Measurements from ENCODE around the gene MID1. TPM values are rescaled to one million over a fixed set of nuclear protein-coding genes. Genes with fewer than 3 reads are reported as not detected.

The MID1 gene
- total RNA-seq, 2 experiments from 2014 or later = 0.61 to 1.1 TPM

- POLR2A ChIA-PET = no interaction called here
- intact Hi-C loops (cut with micrococcal nuclease) = no loop called here
- DNase-seq = no peak
- Mint-ChIP-seq H3K27me3 (no peaks in the 10 kb centered on the region), H3K4me3 (no peak overlapping the region), H3K9me3 (no peaks in the 10 kb centered on the region), H3K36me3 (ENCODE audit: low read depth) (no peaks in the 10 kb centered on the region), H3K27ac (no peak overlapping the region), H3K4me1 (ENCODE audit: low read depth) (no peaks in the 10 kb centered on the region)
- no peak for TF ChIP-seq CTCF (IDR thresholded peaks at IDR 0.05)
- no peak for ATAC-seq
- CTCF ChIA-PET = no interaction called here
Measured at GRCh38 chrX:10501611-10502010, 118.8 kb downstream of the MID1 start.

- H3K27me3 Mint-ChIP-seq = no peaks in the 10 kb centered on the region
- CTCF ChIA-PET = no interaction called here
Measured at GRCh38 chrX:10496345-10496965, 123.9 kb downstream of the MID1 start.

GRCh38 chrX:10495677-10496076 is 124.7 kb downstream of the MID1 start:
- Mint-ChIP-seq H3K9me3 (no peaks in the 10 kb centered on the region), H3K36me3 (ENCODE audit: low read depth) (no peaks in the 10 kb centered on the region), H3K4me1 (ENCODE audit: low read depth) (no peaks in the 10 kb centered on the region), H3K4me3 (no peak overlapping the region), H3K27ac (no peak overlapping the region), H3K27me3 (no peaks in the 10 kb centered on the region)
- ChIA-PET CTCF (no interaction called here), POLR2A (no interaction called here)
- TF ChIP-seq CTCF (IDR thresholded peaks at IDR 0.05) = no peak
- intact Hi-C loops (cut with micrococcal nuclease) = no loop called here
- ATAC-seq (no peak), DNase-seq (no peak)

More at GRCh38 chrX:10496345-10496965, 123.9 kb downstream of the MID1 start:
- intact Hi-C loops (cut with micrococcal nuclease) = no loop called here
- ATAC-seq (no peak), DNase-seq (no peak)
- Mint-ChIP-seq H3K4me1 (ENCODE audit: low read depth) (no peaks in the 10 kb centered on the region), H3K4me3 (no peak overlapping the region), H3K9me3 (no peaks in the 10 kb centered on the region), H3K27ac (no peak overlapping the region), H3K36me3 (ENCODE audit: low read depth) (no peaks in the 10 kb centered on the region)
- no peak for TF ChIP-seq CTCF (IDR thresholded peaks at IDR 0.05)
- POLR2A ChIA-PET = no interaction called here

- intact Hi-C loops (cut with micrococcal nuclease) = no loop called here
Measured at GRCh38 chrX:10492250-10492649, 128.1 kb downstream of the MID1 start.

GRCh38 chrX:10486373-10486772 is 134.0 kb downstream of the MID1 start:
- TF ChIP-seq CTCF (IDR thresholded peaks at IDR 0.05) = no peak
- Mint-ChIP-seq H3K27me3 (no peaks in the 10 kb centered on the region), H3K36me3 (ENCODE audit: low read depth) (no peaks in the 10 kb centered on the region), H3K27ac (no peak overlapping the region), H3K4me3 (no peak overlapping the region), H3K4me1 (ENCODE audit: low read depth) (no peaks in the 10 kb centered on the region), H3K9me3 (no peaks in the 10 kb centered on the region)
- CTCF ChIA-PET = no interaction called here
- POLR2A ChIA-PET = no interaction called here
- DNase-seq (no peak), ATAC-seq (no peak)
- intact Hi-C loops (cut with micrococcal nuclease) = no loop called here

More at GRCh38 chrX:10492250-10492649, 128.1 kb downstream of the MID1 start:
- no peaks in the 10 kb centered on the region for H3K4me1 Mint-ChIP-seq (ENCODE audit: low read depth)
- no peak for TF ChIP-seq CTCF (IDR thresholded peaks at IDR 0.05)
- ATAC-seq (no peak), DNase-seq (no peak)
- no peaks in the 10 kb centered on the region for H3K27me3 Mint-ChIP-seq
- ChIA-PET CTCF (no interaction called here), POLR2A (no interaction called here)
- no peaks in the 10 kb centered on the region for H3K36me3 Mint-ChIP-seq (ENCODE audit: low read depth)
- no peak overlapping the region for H3K4me3 Mint-ChIP-seq
- no peaks in the 10 kb centered on the region for H3K9me3 Mint-ChIP-seq
- no peak overlapping the region for H3K27ac Mint-ChIP-seq

Measured in activated CD8-positive, alpha-beta T cell treated with anti-CD3 and anti-CD28 coated beads for 36 hours (primary cell).